ENCODE measurements around the gene PLEKHA1. TPM values are rescaled to one million over a fixed set of nuclear protein-coding genes. Genes with fewer than 3 reads are reported as not detected.

The PLEKHA1 gene
- total and polyA plus RNA-seq, 9 donors: 16.7 to 31.1 (median 27.1) TPM

DNA sequence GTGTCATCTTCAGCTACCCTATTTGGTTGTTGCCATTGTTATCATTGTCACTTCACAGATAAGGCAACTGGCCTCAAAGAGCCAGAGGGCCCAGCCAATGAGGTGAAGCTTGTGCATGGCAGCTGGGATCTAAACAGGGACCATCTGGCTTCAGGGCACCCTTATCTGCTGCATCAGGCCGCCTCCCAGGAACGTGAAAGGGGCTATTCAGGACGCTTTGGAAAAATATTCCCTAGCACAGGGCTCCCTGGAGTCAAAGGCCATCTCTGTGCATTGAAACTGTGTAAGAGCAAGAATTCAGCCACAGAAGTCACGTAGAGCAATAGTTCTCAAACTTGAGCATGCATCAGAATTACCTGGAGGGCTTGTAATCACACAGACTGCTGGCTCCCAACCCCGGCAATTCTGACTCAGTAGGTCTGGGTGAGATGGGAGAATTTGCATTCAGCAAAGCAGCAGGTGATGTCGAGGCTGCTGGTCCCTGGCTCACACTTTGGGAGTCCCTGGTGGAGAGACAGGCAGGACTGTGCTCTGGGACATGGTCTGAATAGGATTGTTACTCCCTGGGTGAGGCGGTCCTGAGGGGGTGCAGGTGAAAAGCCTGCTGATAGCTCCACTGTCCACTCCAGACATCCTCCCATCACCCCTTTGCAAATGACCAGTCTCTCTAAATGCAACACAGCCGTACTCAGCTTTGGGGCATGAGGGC is 21.5 kb upstream of the PLEKHA1 start:
- no peaks in the 10 kb centered on the region for H3K4me1 ChIP-seq (ENCODE audit: insufficient read depth)
- no peaks in the 10 kb centered on the region for H3K9me3 ChIP-seq
- WGBS, 3 donors: 49 to 63% (median 60%) methylated on average over 8 of the region's 8 CpGs
- intact Hi-C loops (cut with DNase I): no loop called here
- no peak overlapping the region for H3K4me3 ChIP-seq
- TF ChIP-seq, protein P1, sequence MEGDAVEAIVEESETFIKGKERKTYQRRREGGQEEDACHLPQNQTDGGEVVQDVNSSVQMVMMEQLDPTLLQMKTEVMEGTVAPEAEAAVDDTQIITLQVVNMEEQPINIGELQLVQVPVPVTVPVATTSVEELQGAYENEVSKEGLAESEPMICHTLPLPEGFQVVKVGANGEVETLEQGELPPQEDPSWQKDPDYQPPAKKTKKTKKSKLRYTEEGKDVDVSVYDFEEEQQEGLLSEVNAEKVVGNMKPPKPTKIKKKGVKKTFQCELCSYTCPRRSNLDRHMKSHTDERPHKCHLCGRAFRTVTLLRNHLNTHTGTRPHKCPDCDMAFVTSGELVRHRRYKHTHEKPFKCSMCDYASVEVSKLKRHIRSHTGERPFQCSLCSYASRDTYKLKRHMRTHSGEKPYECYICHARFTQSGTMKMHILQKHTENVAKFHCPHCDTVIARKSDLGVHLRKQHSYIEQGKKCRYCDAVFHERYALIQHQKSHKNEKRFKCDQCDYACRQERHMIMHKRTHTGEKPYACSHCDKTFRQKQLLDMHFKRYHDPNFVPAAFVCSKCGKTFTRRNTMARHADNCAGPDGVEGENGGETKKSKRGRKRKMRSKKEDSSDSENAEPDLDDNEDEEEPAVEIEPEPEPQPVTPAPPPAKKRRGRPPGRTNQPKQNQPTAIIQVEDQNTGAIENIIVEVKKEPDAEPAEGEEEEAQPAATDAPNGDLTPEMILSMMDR (IDR thresholded peaks at IDR 0.05): no peak
- TF ChIP-seq POLR2A (IDR thresholded peaks at IDR 0.05) (no peak), EP300 (IDR thresholded peaks at IDR 0.05) (no peak)
- no peaks in the 10 kb centered on the region for H3K36me3 ChIP-seq
- DNase-seq: no peak
- H3K27me3 ChIP-seq: no peaks in the 10 kb centered on the region
- H3K27ac ChIP-seq: no peak overlapping the region

DNA sequence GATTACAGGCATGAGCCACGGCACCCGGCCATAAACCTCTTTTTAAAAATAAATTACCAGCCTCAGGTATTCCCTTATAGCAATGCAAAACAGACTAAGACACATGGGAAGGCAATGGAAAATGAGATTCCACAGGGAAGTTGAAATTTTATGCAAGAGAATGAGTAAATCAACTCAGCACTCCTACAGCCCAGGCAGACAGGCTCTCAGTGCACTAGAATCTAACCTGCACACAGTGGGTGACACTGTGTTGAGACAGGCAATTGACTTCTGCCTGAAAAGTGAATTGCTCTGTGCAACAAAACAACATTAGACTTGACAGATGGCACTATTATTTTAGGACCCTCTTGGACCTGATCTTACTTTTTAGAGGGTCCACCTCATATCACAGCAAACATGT is 20.1 kb upstream of the PLEKHA1 start:
- H3K4me3 ChIP-seq: no peak overlapping the region
- no peak for DNase-seq
- H3K27me3 ChIP-seq: no peaks in the 10 kb centered on the region
- WGBS, 3 donors: 63 to 82% (median 74%) methylated on average over 2 of the region's 2 CpGs
- TF ChIP-seq POLR2A (IDR thresholded peaks at IDR 0.05) (no peak), EP300 (IDR thresholded peaks at IDR 0.05) (no peak)
- TF ChIP-seq, protein P1 (IDR thresholded peaks at IDR 0.05): no peak
- H3K36me3 ChIP-seq: no peaks in the 10 kb centered on the region
- no peaks in the 10 kb centered on the region for H3K9me3 ChIP-seq
- H3K4me1 ChIP-seq (ENCODE audit: insufficient read depth): no peaks in the 10 kb centered on the region
- H3K27ac ChIP-seq: no peak overlapping the region
- intact Hi-C loops (cut with DNase I): no loop called here

GRCh38 chr10:122357685-122358084 is 16.8 kb upstream of the PLEKHA1 start:
- Histone ChIP-seq H3K27me3 (no peaks in the 10 kb centered on the region), H3K4me1 (ENCODE audit: insufficient read depth) (no peaks in the 10 kb centered on the region), H3K36me3 (no peaks in the 10 kb centered on the region), H3K4me3 (no peak overlapping the region), H3K27ac (no peak overlapping the region), H3K9me3 (no peaks in the 10 kb centered on the region)
- TF ChIP-seq, protein P1 (IDR thresholded peaks at IDR 0.05): no peak
- TF ChIP-seq EP300 (IDR thresholded peaks at IDR 0.05): no peak
- no peak for TF ChIP-seq POLR2A (IDR thresholded peaks at IDR 0.05)
- WGBS, 3 donors: 91 to 95% (median 93%) methylated on average over 4 of the region's 4 CpGs
- intact Hi-C loops (cut with DNase I): no loop called here
- no peak for DNase-seq

DNA sequence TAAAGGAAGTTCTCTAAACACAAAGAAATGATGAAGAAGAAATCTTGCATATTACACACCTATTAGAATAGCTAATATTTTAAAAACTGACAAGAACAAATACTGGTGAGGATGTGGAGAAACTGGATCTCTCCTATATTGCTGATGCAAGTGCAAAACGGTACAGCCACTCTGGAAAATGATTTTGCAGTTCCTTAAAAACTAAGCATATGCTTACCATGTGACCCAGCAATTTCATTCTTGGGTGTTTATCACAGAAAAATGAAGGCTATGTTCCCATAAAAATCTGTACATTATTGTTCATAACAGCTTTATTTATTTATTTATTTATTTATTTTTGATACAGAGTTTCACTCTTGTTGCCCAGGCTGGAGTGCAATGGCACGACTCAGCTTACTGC is 14.9 kb upstream of the PLEKHA1 start:
- TF ChIP-seq, protein P1 (IDR thresholded peaks at IDR 0.05): no peak
- no peak for TF ChIP-seq EP300 (IDR thresholded peaks at IDR 0.05)
- TF ChIP-seq POLR2A (IDR thresholded peaks at IDR 0.05): no peak
- intact Hi-C loops (cut with DNase I): no loop called here
- Histone ChIP-seq H3K4me3 (no peak overlapping the region), H3K36me3 (no peaks in the 10 kb centered on the region), H3K27ac (no peak overlapping the region), H3K4me1 (ENCODE audit: insufficient read depth) (no peaks in the 10 kb centered on the region), H3K9me3 (no peaks in the 10 kb centered on the region), H3K27me3 (no peaks in the 10 kb centered on the region)
- 84 to 94% (median 89%) methylated on average over 2 of the region's 2 CpGs for WGBS, 3 donors
- DNase-seq: no peak
